Stimulated activated CD8-positive, alpha-beta memory T cell treated with anti-CD3 and anti-CD28 coated beads, Interleukin-4, amount 100 ng/mL, for 4 hours (primary cell): ENCODE data around the gene EXOC6B.

Experiments used
- DNase-seq, 2 donors: peaks; one replicate each; pipeline ENCODE4 v3.0.0-alpha.2; 2020; ENCODE audit warnings: low read depth in 2 of 2, low spot score in 1 of 2

EXOC6B gene

GRCh38 chr2:72830273-72830672, 4.4 kb upstream of the EXOC6B start:
- no peak for DNase-seq

DNA sequence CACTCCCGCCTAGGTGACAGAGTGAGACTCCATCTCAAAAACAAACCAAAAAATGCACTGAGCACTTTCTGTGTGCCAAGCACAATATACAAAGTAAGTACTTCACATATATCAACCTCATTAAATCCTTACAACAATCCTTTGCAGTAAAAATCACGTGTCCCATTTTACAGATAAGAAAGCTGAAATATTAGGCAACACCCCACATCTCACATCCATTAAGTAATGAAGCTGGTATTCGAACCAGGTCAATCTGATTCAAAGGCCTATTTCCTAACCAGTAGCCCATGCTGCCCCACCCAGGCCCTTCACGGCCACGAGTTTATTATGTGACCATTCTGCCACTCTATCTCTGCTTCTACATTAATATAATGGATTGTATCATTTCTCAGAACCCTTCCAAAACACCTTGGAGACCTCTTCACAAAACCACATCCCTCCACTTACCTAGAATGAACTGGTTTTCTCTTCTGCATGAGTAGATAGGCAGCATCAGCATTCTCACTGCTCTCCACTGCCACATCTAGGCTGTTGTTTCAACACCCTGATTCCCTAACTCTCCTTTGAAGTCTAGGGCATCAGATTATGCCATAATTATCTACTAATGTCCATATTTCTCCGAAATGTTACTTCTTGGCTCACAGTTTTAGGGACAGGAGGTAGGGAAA, 3.1 kb upstream of the EXOC6B start:
- DNase-seq = no peak

DNA sequence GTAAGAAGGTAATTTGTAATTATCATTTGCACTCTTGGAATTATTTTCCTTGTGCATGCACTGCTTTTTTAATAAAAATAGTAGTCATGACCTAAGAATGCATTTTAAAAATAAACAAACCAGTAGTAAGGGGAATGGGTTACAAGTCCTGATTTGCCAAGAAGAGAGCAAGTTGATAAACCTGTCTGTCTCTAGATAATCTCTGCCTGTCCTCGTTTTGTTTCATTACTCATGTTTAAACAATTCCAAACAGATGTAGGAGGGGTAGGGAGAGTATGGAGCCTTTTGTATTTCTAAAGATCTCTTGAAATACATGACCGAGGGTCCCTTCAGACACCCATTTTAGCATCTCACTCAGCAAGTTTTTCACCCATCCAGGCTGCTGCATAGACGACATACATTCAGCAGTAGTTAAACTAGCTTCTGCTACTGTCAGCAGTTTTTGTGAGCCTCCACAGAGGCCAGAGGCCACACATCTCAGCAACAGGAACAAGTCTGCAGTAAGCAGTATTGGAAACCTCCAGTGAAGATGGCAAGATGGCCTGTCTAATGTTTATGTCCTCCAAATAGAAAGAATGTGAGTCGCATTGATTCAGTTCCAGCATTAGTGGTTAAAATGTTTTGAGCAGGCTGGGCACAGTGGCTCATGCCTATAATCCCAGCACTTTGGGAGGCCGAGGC, 2.3 kb upstream of the EXOC6B start:
- DNase-seq = no peak

GRCh38 chr2:72827487-72827886, 1.7 kb upstream of the EXOC6B start:
- DNase-seq = no peak

DNA sequence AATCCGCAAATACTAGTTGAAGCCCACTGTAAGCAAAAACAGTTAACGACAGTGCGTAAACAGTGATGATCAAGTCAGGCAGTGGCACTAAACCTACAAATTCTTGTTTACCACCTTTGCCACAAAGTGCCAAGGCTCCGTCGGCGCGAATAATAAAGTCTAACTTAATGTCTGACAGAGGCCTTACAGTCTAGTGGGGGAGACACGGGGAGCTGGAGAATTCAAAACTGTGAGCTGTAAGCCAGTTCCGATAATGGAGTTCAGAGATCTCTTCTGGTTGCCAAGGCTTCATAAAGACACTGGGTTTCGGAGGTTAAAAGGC, 284 bp upstream of the EXOC6B start:
- no peak for DNase-seq

DNA sequence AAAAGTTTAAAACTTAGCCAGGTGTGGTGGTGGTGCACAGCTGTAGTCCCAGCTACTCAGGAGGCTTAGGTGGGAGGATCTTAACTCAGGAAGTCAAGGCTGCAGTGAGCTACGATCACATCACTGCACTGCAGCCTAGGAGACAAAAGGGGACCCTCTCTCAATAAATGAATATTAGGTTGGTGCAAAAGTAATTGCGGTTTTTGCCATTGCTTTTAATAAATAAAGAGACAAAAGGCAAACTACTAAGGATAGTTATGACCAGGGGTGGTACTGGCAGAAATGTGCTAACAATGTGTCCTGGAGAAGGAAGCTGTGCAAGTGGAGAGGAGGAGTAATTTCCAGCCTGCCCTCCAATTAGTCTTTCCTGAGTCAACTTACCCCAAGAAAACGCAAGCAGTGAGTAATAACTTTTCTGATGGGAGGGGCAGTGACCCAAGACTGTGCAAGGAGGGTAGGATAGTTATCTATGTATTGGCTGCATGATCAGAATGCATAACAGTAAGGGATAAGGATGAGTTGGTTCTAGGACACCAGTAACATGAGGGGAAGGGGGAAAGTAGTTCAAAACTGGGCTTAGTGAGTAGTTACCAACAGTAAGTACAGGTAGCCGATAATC, 1.5 kb downstream of the EXOC6B start:
- DNase-seq = no peak

GRCh38 chr2:72822794-72823193, 3.0 kb downstream of the EXOC6B start:
- no peak for DNase-seq

GRCh38 chr2:72821983-72822382, 3.9 kb downstream of the EXOC6B start:
- DNase-seq = no peak

DNA sequence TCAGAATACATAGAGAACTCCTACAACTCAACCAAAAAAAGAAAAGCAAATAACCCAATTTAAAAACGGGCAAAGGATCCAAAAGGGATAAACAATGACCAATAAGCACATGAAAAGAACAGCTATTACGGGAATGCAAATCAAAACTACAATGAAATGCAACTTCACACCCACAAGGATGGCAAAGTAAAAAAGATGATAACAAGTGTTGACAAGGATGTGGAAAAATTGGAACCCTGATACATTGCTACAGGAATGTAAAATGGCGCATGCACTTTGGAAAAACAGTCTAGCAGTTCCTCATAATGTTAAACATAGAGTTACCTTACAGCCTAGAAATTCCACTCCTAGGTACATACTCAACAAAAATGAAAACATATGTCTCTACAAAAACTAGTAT, 4.7 kb downstream of the EXOC6B start:
- no peak for DNase-seq

DNA sequence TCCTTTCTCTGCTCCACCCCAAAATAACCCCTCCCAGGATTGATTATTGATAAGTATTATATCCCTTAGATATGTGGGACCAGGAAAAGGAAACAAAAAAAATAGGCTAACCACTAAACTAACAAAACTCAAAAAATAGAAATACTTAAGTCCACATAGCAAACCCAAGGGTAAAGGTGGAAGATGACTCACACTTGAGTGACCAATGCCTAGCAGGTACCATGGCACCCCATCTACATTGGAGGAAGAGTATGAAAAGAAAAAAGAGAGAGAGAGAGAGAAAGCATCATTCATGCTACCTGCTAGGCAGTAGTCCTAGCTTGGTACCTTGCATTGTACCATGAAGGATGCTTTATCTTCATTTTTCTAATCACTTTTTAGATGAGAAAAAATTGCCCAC, 6.3 kb downstream of the EXOC6B start:
- no peak for DNase-seq

GRCh38 chr2:72815655-72816278, 10.1 kb downstream of the EXOC6B start:
- DNase-seq = no peak

DNA sequence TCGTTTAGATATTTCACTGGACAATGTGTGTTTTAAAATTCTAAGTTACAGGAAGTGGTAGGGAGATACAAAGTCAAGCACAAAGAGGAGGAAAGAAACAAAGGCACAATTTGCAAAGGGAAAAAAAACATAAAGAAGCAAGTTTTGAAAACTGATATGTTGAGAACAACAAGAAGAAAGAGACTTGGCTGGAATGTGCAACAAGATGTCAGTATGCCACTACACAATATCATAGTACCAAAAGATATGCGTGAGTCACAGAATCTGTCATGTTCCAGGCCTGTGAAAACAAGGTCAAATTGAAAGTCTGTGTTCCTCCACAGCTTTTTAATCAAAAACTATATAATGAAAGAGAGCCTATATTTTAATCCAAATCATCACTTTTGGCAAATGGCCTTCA, 12.0 kb downstream of the EXOC6B start:
- DNase-seq = no peak

DNA sequence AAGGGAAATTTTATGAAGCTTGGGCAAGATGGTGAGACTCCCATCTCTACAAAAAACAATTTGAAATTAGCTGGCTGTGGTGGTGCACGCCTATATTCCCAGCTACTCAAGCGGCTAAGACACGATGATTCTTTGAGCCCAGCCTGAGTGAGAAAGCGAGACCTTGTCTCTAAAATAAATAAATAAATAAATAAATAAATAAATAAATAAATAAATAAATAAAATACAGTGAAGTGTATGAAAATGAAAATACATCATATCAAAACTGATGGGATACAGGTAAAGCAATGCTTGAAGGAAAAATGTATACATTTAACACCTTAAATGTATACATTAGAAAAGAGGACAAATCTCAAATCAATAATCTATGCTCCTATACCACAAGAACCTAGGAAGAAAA, 15.7 kb downstream of the EXOC6B start:
- no peak for DNase-seq

- DNase-seq = no peak
Measured at GRCh38 chr2:72809095-72809494, 16.7 kb downstream of the EXOC6B start.

DNA sequence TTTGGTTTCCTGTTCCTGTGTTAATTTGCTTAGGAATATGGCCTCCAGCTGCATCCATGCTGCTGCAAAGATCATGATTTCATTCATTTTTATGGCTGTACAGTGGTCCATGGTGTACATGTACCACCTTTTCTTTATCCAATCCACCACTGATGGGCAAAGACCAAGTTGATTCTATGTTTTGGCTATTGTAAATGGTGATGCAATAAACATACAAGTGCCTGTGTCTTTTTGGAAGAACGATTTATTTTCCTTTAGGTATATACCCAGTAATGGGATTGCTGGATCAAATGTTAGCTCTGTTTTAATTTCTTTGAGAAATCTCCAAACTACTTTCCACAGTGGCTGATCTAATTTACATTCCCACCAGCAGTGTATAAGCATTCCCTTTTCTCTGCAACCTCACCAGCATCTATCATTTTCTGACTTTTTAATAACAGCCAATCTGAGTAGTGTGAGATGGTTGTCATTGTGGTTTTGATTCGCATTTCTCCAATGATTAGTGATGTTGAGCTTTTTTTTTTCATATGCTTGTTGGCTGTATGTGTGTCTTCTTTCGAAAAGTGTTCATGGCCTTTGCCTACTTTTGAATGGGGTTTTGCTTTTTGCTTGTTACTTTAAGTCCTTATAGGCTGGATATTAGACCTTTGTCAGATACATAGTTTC, 19.4 kb downstream of the EXOC6B start:
- no peak for DNase-seq

DNA sequence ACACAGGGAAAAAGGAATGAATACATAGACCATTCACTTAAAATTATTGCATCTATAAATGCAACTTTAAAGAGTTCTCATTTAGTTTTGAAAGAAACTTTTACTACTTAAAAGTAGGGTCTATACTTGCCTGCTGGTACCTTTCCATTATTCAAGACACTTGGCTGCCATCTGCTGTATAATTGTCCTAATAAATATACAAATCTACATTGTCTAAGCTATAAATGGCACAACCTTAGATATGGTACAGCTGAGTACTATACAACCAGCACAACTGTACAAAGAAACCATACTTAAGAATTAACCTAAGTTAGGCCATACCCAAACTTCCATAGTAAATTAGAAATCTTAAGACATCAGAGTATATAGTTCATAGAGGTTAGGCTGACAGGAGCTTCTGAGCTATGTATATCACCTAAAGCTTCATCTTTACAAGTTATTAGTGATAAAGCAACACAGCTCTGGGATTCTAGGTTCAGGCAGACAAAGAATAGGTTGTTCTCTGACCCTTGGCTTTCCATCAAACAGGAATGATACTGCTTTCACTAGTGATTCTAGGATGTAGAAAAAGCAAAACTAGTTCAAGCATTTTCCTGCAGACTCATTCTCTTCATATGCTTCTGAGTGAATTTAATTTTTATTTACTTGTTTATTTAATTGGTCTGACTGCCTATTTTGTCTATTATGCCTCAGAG, 22.1 kb downstream of the EXOC6B start:
- DNase-seq = no peak

GRCh38 chr2:72803151-72803550, 22.7 kb downstream of the EXOC6B start:
- DNase-seq = no peak

DNA sequence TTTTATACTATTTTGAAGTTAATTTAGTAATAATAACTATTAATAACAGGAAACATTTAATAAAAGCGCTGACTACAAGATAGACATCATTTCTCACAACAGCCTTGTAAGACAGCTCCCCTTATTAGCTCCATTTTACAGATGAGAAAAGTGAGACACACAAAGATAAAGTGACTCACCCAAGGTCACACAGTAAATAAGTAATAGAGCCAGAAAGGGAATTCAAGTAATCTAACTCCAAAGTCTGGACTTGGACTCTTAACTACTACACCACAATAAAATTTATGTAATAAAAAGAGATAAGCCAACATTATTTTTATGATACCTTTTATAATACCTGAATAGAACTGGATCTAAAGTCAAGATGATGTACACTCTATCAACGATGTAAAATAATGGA, 25.3 kb downstream of the EXOC6B start:
- DNase-seq = no peak

GRCh38 chr2:72797740-72798139, 28.1 kb downstream of the EXOC6B start:
- no peak for DNase-seq

DNA sequence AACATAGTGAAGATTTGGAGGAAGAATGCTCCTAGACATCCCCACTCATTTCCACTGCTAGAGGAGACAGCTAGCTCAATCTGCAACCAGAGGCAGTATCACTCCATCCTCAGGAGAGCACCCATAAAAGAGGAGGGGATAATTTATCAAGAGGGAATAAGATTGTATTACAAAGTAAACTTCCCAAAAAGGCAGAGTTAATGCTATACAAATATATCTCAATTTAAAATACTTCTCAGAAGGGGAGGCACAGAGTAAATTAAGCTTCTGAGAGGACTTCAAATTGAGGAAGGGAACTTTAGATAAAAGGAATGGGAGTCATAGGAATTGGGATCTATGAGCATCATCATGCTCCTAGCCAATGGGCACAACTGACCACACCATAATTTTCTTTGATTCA, 29.1 kb downstream of the EXOC6B start:
- DNase-seq = no peak

- no peak for DNase-seq
Measured at GRCh38 chr2:72794572-72794971, 31.3 kb downstream of the EXOC6B start.
